RWPE2 (cell line): ENCODE measurements around the gene DUSP19.
"Not testable (repeated sequence)": the region's sequence is repeated elsewhere in the genome, so short reads cannot be mapped to it uniquely, and the experiment has no call there.

Experiments
- ATAC-seq: fragments of 200-7000 bp; cut with Tn5 transposase; 3 replicates; pipeline ENCODE4 v1.9.1; 2021; ENCODE audit warnings: low read depth
- DNase-seq: peaks from one replicate; pipeline ENCODE4 v3.0.0-alpha.2; 2020; ENCODE audit warnings: low spot score
- H3K27ac ChIP-seq: fragments of 450-650 bp; 2 replicates; pipeline ENCODE4 v1.5.1; 2017; ENCODE audit warnings: mild to moderate bottlenecking; ENCODE audit not compliant: poor library complexity, severe bottlenecking
- H3K27me3 ChIP-seq: fragments of 250-450 bp; sonication (Bioruptor Pico); 2 replicates; pipeline ENCODE4 v1.5.1; 2021; ENCODE audit warnings: mild to moderate bottlenecking, moderate library complexity; ENCODE audit not compliant: insufficient read depth, poor library complexity, severe bottlenecking
- H3K36me3 ChIP-seq: fragments of 250-450 bp; sonication (Bioruptor Pico); 2 replicates; pipeline ENCODE4 v1.5.1; 2020; ENCODE audit warnings: low read depth, mild to moderate bottlenecking, moderate library complexity
- H3K4me1 ChIP-seq: fragments of 250-450 bp; sonication (Bioruptor Pico); 2 replicates; pipeline ENCODE4 v1.5.1; 2021; ENCODE audit warnings: mild to moderate bottlenecking, moderate library complexity; ENCODE audit not compliant: insufficient read depth, poor library complexity, severe bottlenecking
- H3K4me3 ChIP-seq: fragments of 250-450 bp; sonication (Bioruptor Pico); 2 replicates; pipeline ENCODE4 v1.5.1; 2021; ENCODE audit warnings: mild to moderate bottlenecking, moderate library complexity; ENCODE audit not compliant: severe bottlenecking
- H3K9me3 ChIP-seq: fragments of 250-450 bp; sonication (Bioruptor Pico); 2 replicates; pipeline ENCODE4 v1.5.1; 2021; ENCODE audit warnings: mild to moderate bottlenecking, moderate library complexity; ENCODE audit not compliant: severe bottlenecking
- TF ChIP-seq, protein P1 (sequence below): fragments of 450-650 bp; IDR thresholded peaks from one replicate; pipeline ENCODE4 v1.5.1; 2017; ENCODE audit warnings: mild to moderate bottlenecking, moderate library complexity; ENCODE audit not compliant: poor library complexity, severe bottlenecking

The DUSP19 gene

GRCh38 chr2:183037553-183038340 lies 40.8 kb upstream of the DUSP19 start:
- Histone ChIP-seq H3K27me3 (no peaks in the 10 kb centered on the region), H3K4me3 (peak overlapping the region; percentile 92), H3K9me3 (no peaks in the 10 kb centered on the region), H3K36me3 (0 out of 2 replicates have a peak, but pooled peaks cover 3% of the 10 kb centered on the region), H3K27ac (peak overlapping the region; percentile 91), H3K4me1 (peaks cover 24% of the 10 kb centered on the region)
- ATAC-seq (peak; percentile 37), DNase-seq (peak; percentile 52)
- TF ChIP-seq, protein P1, sequence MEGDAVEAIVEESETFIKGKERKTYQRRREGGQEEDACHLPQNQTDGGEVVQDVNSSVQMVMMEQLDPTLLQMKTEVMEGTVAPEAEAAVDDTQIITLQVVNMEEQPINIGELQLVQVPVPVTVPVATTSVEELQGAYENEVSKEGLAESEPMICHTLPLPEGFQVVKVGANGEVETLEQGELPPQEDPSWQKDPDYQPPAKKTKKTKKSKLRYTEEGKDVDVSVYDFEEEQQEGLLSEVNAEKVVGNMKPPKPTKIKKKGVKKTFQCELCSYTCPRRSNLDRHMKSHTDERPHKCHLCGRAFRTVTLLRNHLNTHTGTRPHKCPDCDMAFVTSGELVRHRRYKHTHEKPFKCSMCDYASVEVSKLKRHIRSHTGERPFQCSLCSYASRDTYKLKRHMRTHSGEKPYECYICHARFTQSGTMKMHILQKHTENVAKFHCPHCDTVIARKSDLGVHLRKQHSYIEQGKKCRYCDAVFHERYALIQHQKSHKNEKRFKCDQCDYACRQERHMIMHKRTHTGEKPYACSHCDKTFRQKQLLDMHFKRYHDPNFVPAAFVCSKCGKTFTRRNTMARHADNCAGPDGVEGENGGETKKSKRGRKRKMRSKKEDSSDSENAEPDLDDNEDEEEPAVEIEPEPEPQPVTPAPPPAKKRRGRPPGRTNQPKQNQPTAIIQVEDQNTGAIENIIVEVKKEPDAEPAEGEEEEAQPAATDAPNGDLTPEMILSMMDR, result no peak

DNA sequence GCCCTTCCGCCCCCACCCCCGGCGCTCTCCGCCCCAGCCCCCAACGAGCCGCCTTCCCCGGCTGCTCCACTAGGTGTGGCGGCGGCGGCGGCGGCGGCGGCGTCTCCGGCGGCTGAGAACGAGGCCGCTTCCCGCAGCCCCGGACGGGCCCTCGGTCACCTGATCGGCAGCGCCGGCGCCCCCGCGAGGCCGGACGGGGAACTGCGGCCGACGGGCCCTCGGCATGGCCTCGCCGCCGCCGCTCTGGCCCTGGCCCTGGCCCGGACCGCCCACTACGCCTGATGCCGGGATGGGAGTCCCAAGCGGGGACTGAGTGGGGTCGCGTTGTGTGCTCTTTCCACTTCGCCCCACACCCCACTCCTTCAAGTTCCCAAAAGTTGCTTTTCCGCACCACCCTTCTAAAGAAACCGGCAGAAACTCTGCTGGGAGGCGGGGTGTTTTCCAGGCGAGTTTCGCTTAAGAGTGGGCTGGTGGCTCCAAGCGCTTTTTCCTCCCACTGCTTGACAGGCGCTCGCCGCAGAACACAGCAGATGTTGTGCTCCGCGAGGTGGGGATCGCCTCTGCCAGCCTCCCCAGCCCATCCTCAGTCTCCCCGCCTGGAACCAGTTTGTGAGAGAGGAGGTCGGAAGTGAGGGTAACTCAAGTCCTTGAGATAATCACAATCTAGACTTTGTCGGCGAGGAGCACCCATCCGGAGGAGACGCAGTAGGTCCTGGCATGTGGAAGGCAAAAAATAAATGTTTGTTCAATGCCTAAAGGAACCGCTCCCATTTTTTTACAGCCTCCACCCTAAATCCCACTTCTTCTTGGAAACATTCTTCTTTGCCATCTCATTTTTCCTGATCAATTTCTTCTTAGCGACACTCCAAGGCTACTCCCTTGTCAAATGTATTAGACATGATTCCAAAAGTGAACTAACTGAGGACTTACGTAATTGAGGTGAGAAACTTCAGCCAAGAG lies 39.9 kb upstream of the DUSP19 start, which contains the start of gene NCKAP1:
NCKAP1 (minus strand) TSS at position 117 of the 960 bp plus-strand sequence. CDS start 358 bp downstream, outside the sequence.
- TF ChIP-seq, protein P1, result peak; percentile 94
- Histone ChIP-seq H3K4me3 (peak within 1 kb of the TSS; percentile 92), H3K27ac (peak within 1 kb of the TSS; percentile 91)

GRCh38 chr2:183040604-183041003 lies 37.9 kb upstream of the DUSP19 start:
- H3K9me3 ChIP-seq, result no peaks in the 10 kb centered on the region
- H3K36me3 ChIP-seq, result no peaks in the 10 kb centered on the region
- TF ChIP-seq, protein P1, result no peak
- H3K27me3 ChIP-seq, result no peaks in the 10 kb centered on the region
- peaks cover 7% of the 10 kb centered on the region for H3K4me1 ChIP-seq
- no peak for DNase-seq
- no peak overlapping the region for H3K27ac ChIP-seq
- no peak overlapping the region for H3K4me3 ChIP-seq
- no peak for ATAC-seq

More for the DNA sequence above, 39.9 kb upstream of the DUSP19 start, which contains the start of gene NCKAP1:
- Histone ChIP-seq H3K36me3 (0 out of 2 replicates have a peak, but pooled peaks cover 3% of the 10 kb centered on the region), H3K9me3 (no peaks in the 10 kb centered on the region), H3K27me3 (no peaks in the 10 kb centered on the region), H3K4me1 (peaks cover 21% of the 10 kb centered on the region)
- peak; percentile 85 for DNase-seq
- ATAC-seq, result peak; percentile 85

DNA sequence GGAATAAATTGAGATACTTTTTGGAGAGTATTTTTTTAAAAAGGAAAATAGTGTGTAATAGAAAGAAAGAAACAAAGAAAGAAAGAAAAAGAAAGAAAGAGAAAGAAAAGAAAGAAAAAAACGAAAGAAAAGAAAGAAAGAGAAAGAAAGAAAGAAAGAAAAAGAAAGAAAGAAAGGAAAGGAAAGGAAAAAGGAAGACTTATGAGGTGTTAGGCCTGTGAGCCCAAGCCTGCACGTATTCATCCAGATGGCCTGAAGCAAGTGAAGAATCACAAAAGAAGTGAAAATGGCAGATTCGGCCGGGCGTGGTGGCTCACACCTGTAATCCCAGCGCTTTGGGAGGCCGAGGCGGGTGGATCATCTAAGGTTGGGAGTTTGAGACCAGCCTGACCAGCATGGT lies 35.0 kb upstream of the DUSP19 start:
- not testable (repeated sequence) for H3K27me3 ChIP-seq, DNase-seq, H3K27ac ChIP-seq, H3K4me1 ChIP-seq, H3K9me3 ChIP-seq, ATAC-seq, H3K4me3 ChIP-seq, H3K36me3 ChIP-seq

DNA sequence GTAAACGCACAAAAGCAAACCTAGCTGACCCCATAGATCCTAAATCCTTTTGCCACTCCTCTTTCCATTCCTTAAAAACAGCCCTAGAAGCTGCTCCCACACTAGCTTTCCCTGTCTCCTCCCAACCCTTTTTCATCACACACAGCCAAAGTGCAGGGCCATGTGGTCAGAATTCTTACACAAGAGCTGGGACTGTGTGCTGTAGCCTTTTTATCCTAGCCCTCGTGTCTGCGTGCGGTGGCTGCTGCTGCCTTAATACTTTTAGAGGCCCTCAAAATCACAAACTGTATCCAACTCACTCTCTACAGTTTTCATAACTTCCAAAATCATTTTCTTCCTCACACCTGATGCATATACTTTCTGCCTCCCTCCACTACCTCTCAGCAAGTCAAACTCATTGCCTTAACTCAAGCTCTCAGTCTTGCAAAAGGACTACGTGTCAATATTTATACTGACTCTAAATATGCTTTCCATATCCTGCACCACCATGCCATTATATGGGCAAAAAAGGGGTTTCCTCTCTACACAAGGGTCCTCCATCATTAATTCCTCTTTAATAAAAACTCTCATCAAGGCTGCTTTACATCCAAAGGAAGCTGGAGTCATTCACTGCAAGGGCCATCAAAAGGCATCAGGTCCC lies 30.9 kb upstream of the DUSP19 start:
- H3K4me1 ChIP-seq, H3K27ac ChIP-seq, H3K9me3 ChIP-seq: not testable (repeated sequence)

More for the DNA sequence above, 30.9 kb upstream of the DUSP19 start:
- H3K36me3 ChIP-seq, DNase-seq, H3K27me3 ChIP-seq, ATAC-seq, H3K4me3 ChIP-seq: not testable (repeated sequence)
